HG02642 (cell line): ENCODE results near the gene MAN2A1.
"Not testable (repeated sequence)": the region's sequence is repeated elsewhere in the genome, so short reads cannot be mapped to it uniquely, and the experiment has no call there.

Experiments used
- ATAC-seq: cut with Tn5 transposase; IDR thresholded peaks from one replicate; pipeline ENCODE4 v1.9.1; 2021; ENCODE audit warnings: mild to moderate bottlenecking; ENCODE audit not compliant: unreplicated experiment, poor library complexity

MAN2A1 gene

GRCh38 chr5:109805472-109805871 lies 115.7 kb downstream of the MAN2A1 start:
- peak; percentile 62 for ATAC-seq

- peak; percentile 61 for ATAC-seq
Measured at GRCh38 chr5:109805883-109806282, 116.2 kb downstream of the MAN2A1 start.

- ATAC-seq, result no peak
Measured at GRCh38 chr5:109812698-109813097, 123.0 kb downstream of the MAN2A1 start.

- no peak for ATAC-seq
Measured at GRCh38 chr5:109816732-109817131, 127.0 kb downstream of the MAN2A1 start.

- no peak for ATAC-seq
Measured at GRCh38 chr5:109819878-109820277, 130.2 kb downstream of the MAN2A1 start.

- no peak for ATAC-seq
Measured at GRCh38 chr5:109823597-109823996, 133.9 kb downstream of the MAN2A1 start.

GRCh38 chr5:109825450-109825849 lies 135.7 kb downstream of the MAN2A1 start:
- no peak for ATAC-seq

- no peak for ATAC-seq
Measured at GRCh38 chr5:109826426-109826825, 136.7 kb downstream of the MAN2A1 start.

- no peak for ATAC-seq
Measured at GRCh38 chr5:109829331-109829730, 139.6 kb downstream of the MAN2A1 start.

- no peak for ATAC-seq
Measured at GRCh38 chr5:109830955-109831502, 141.3 kb downstream of the MAN2A1 start.

GRCh38 chr5:109832207-109833188 lies 142.8 kb downstream of the MAN2A1 start:
- ATAC-seq, result not testable (repeated sequence)

GRCh38 chr5:109833946-109834345 lies 144.2 kb downstream of the MAN2A1 start:
- ATAC-seq, result no peak

GRCh38 chr5:109836280-109836679 lies 146.6 kb downstream of the MAN2A1 start:
- no peak for ATAC-seq

GRCh38 chr5:109837231-109837861 lies 147.6 kb downstream of the MAN2A1 start:
- ATAC-seq, result no peak

GRCh38 chr5:109838157-109838556 lies 148.4 kb downstream of the MAN2A1 start:
- no peak for ATAC-seq

- no peak for ATAC-seq
Measured at GRCh38 chr5:109844148-109844547, 154.4 kb downstream of the MAN2A1 start.

- no peak for ATAC-seq
Measured at GRCh38 chr5:109844695-109845094, 155.0 kb downstream of the MAN2A1 start.

GRCh38 chr5:109848130-109848529 lies 158.4 kb downstream of the MAN2A1 start:
- ATAC-seq, result no peak

GRCh38 chr5:109849478-109850088 lies 159.9 kb downstream of the MAN2A1 start:
- no peak for ATAC-seq

GRCh38 chr5:109852371-109853155 lies 162.8 kb downstream of the MAN2A1 start:
- no peak for ATAC-seq
